Smooth muscle cell (in vitro differentiated cells): ENCODE measurements around the gene GCM1. TPM values are rescaled to one million over a fixed set of nuclear protein-coding genes. Genes with fewer than 3 reads are reported as not detected.

Experiments
- DNase-seq: peaks from one replicate; lab custom pipeline; 2025; ENCODE audit not compliant: unreplicated experiment; lab: John Stamatoyannopoulos, UW
- H2AFZ ChIP-seq: fragments of 200-600 bp; sonication (generic); 2 replicates; pipeline ENCODE4 v1.6.0; 2016; ENCODE audit warnings: antibody characterized with exemption, low read depth, mild to moderate bottlenecking
- H3F3A ChIP-seq: fragments of 200-600 bp; sonication (generic); 2 replicates; pipeline ENCODE4 v1.6.0; 2017; ENCODE audit warnings: antibody characterized with exemption, low read depth
- H3K27ac ChIP-seq: fragments of 200-600 bp; sonication (generic); 2 replicates; pipeline ENCODE4 v1.5.1; 2016; ENCODE audit warnings: low read depth, mild to moderate bottlenecking
- H3K27me3 ChIP-seq: fragments of 200-600 bp; sonication (generic); 2 replicates; pipeline ENCODE4 v1.6.1; 2016; ENCODE audit warnings: low read depth, mild to moderate bottlenecking
- H3K36me3 ChIP-seq: fragments of 200-600 bp; sonication (generic); 2 replicates; pipeline ENCODE4 v1.5.1; 2016; ENCODE audit warnings: low read depth
- H3K4me1 ChIP-seq: fragments of 200-600 bp; sonication (generic); 2 replicates; pipeline ENCODE4 v1.5.1; 2016; ENCODE audit warnings: low read depth
- H3K4me2 ChIP-seq: fragments of 200-600 bp; sonication (generic); 2 replicates; pipeline ENCODE4 v1.6.0; 2016; ENCODE audit warnings: mild to moderate bottlenecking
- H3K4me3 ChIP-seq: fragments of 200-600 bp; sonication (generic); 2 replicates; pipeline ENCODE4 v1.5.1; 2016; ENCODE audit warnings: mild to moderate bottlenecking
- H3K79me2 ChIP-seq: fragments of 200-600 bp; sonication (generic); 2 replicates; pipeline ENCODE4 v1.6.0; 2016; ENCODE audit warnings: low read depth, mild to moderate bottlenecking
- H3K9ac ChIP-seq: fragments of 200-600 bp; sonication (generic); 2 replicates; pipeline ENCODE4 v1.6.0; 2016; ENCODE audit warnings: low read depth
- H3K9me3 ChIP-seq: fragments of 200-600 bp; sonication (generic); replicated peaks from 2 replicates; pipeline ENCODE4 v1.5.1; 2016; ENCODE audit warnings: low read depth
- H4K20me1 ChIP-seq: fragments of 200-600 bp; sonication (generic); 2 replicates; pipeline ENCODE4 v1.6.0; 2016; ENCODE audit warnings: low read depth
- CTCF ChIP-seq: fragments of 200-600 bp; sonication (generic); IDR thresholded peaks from 2 replicates; pipeline ENCODE4 v1.5.1; 2017; ENCODE audit warnings: borderline replicate concordance, mild to moderate bottlenecking, antibody characterized with exemption; ENCODE audit not compliant: insufficient read depth, poor library complexity, severe bottlenecking
- WGBS: methylation state at CpG from one replicate; pipeline ENCODE4 v1.1.7; 2016; ENCODE audit warnings: low lambda C conversion rate; 5-methylcytosine and 5-hydroxymethylcytosine counted together
- polyA plus RNA-seq: library from polyadenylated mRNA; unstranded; fragments of >200 nt; fragmentation: Nextera tagmentation; extraction: Ambion mirVana; gene quantifications from 2 replicates; pipeline ENCODE4 v1.2.1, GENCODE V29; 2016
- total RNA-seq: library from RNA; depleted of rRNA; stranded (reverse); fragments of >200 nt; gene quantifications from 2 replicates; pipeline ENCODE4 v1.2.3, GENCODE V29; 2014

Gene GCM1
- total and polyA plus RNA-seq, 2 experiments from 2014 or later = not detected

DNA sequence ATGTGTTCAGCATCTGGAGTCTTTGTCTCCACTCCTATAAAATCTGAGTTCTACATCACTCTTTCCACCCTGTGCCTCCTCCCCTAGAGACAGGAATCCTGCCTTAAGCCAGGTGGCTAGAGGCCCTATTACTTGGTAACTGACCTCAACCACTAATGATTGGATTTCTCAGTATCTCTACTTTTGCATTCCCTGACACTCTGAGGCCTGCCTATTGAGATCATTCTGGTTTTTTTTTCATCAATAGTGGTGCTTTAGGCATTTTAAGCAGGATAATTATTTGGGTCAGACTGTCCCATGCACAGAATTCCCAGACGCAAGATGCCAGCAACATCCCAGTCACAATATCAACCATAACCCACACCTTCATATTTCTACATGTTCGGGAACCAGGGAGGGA, 3.9 kb upstream of the GCM1 start:
- Histone ChIP-seq H3K79me2 (no peaks in the 10 kb centered on the region), H3K36me3 (no peaks in the 10 kb centered on the region), H4K20me1 (no peaks in the 10 kb centered on the region), H3K27ac (no peak overlapping the region), H3K9ac (no peak overlapping the region), H3K4me3 (no peak overlapping the region), H3F3A (no peaks in the 10 kb centered on the region), H3K4me1 (no peaks in the 10 kb centered on the region), H3K27me3 (no peaks in the 10 kb centered on the region), H3K4me2 (no peak overlapping the region), H2AFZ (no peak overlapping the region), H3K9me3 (no peaks in the 10 kb centered on the region)
- no peak for DNase-seq
- no peak for TF ChIP-seq CTCF
- 98% methylated on average over 2 of the region's 2 CpGs for WGBS

DNA sequence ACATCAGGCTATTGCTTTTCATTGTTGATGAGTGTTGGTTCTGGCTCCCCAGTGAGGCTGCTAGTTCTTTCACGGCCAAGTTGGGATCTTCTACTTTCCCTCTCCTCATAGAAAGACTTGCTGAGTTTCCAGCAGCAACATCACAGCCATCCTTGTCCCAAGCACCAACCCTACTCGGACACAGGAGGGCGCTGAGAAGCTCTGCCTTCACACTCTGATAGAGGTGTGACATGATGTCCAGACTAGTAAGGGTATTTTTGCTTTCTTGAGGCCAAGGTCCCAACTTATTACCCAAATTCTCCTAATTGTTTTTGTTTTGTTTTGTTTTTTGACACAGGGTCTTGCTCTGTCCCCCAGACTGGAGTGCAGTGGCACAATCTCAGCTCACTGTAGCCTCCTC, 3.0 kb upstream of the GCM1 start:
- Histone ChIP-seq H2AFZ (no peak overlapping the region), H3K79me2 (no peaks in the 10 kb centered on the region), H3K4me1 (no peaks in the 10 kb centered on the region), H3K9me3 (no peaks in the 10 kb centered on the region), H3K27me3 (no peaks in the 10 kb centered on the region), H3K4me2 (no peak overlapping the region), H3F3A (no peaks in the 10 kb centered on the region), H3K4me3 (no peak overlapping the region), H3K9ac (no peak overlapping the region), H3K27ac (no peak overlapping the region), H3K36me3 (no peaks in the 10 kb centered on the region), H4K20me1 (no peaks in the 10 kb centered on the region)
- 36% methylated on average over 3 of the region's 3 CpGs for WGBS
- TF ChIP-seq CTCF = no peak
- no peak for DNase-seq

- H3K4me1 ChIP-seq = no peaks in the 10 kb centered on the region
- DNase-seq = no peak
- H3K4me3 ChIP-seq = no peak overlapping the region
- H4K20me1 ChIP-seq = no peaks in the 10 kb centered on the region
- H3K79me2 ChIP-seq = no peaks in the 10 kb centered on the region
- no peak overlapping the region for H2AFZ ChIP-seq
- WGBS = 72% methylated on average over 2 of the region's 2 CpGs
- TF ChIP-seq CTCF = no peak
- no peaks in the 10 kb centered on the region for H3F3A ChIP-seq
- no peaks in the 10 kb centered on the region for H3K9me3 ChIP-seq
- H3K36me3 ChIP-seq = no peaks in the 10 kb centered on the region
- no peak overlapping the region for H3K9ac ChIP-seq
- no peak overlapping the region for H3K4me2 ChIP-seq
- H3K27me3 ChIP-seq = no peaks in the 10 kb centered on the region
- no peak overlapping the region for H3K27ac ChIP-seq
Measured at GRCh38 chr6:53144802-53145201, 3.8 kb downstream of the GCM1 start.

DNA sequence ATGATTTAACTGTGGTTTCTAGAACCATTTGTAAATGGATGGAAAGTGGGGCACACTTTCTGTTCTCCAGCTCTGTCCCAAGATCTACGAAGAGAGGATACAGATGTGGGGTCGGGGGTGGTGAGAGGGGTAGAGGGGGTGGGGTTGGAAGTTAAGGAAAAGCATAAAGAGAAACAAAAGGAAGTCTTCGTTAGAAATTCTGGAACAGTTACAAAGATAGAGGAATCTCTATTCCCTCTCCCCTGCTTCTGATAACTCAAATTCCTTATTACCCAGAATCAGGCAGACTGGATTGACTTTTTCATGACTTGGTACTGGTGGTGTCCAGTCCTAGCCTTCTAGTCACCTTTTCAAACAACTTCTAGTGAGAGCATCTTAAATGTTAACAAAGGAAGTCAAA, 4.9 kb downstream of the GCM1 start:
- no peak for TF ChIP-seq CTCF
- Histone ChIP-seq H3K4me1 (no peaks in the 10 kb centered on the region), H3K27me3 (no peaks in the 10 kb centered on the region), H4K20me1 (no peaks in the 10 kb centered on the region), H3K4me3 (no peak overlapping the region), H3K9me3 (no peaks in the 10 kb centered on the region), H3K79me2 (no peaks in the 10 kb centered on the region), H2AFZ (no peak overlapping the region), H3K4me2 (no peak overlapping the region), H3K36me3 (no peaks in the 10 kb centered on the region), H3F3A (no peaks in the 10 kb centered on the region), H3K27ac (no peak overlapping the region), H3K9ac (no peak overlapping the region)
- no peak for DNase-seq
- 85% methylated on average over 3 of the region's 3 CpGs for WGBS
